ENCODE data around the gene FAM81B.
"Not testable (repeated sequence)": the region's sequence is repeated elsewhere in the genome, so short reads cannot be mapped to it uniquely, and the experiment has no call there.

The FAM81B gene

GRCh38 chr5:95380103-95380628 is 11.0 kb upstream of the FAM81B start:
- no peaks in the 10 kb centered on the region for H3K36me3 ChIP-seq (ENCODE audit: insufficient read depth, low read length)
- H2AFZ ChIP-seq (ENCODE audit: low read depth, low read length), result no peak overlapping the region
- H3K27me3 ChIP-seq (ENCODE audit: insufficient read depth, low read length), result no peaks in the 10 kb centered on the region
- H3K4me1 ChIP-seq (ENCODE audit: insufficient read depth, low read length), result no peaks in the 10 kb centered on the region
- H3K9me3 ChIP-seq (ENCODE audit: low read length), result peaks cover 2% of the 10 kb centered on the region
- no peak overlapping the region for H3K4me3 ChIP-seq (ENCODE audit: low read length)

GRCh38 chr5:95382801-95383200 is 8.4 kb upstream of the FAM81B start:
- Histone ChIP-seq H3K4me3 (ENCODE audit: low read length) (no peak overlapping the region), H2AFZ (ENCODE audit: low read depth, low read length) (no peak overlapping the region), H3K27me3 (ENCODE audit: insufficient read depth, low read length) (no peaks in the 10 kb centered on the region), H3K4me1 (ENCODE audit: insufficient read depth, low read length) (no peaks in the 10 kb centered on the region), H3K9me3 (ENCODE audit: low read length) (peaks cover 2% of the 10 kb centered on the region), H3K36me3 (ENCODE audit: insufficient read depth, low read length) (no peaks in the 10 kb centered on the region)

GRCh38 chr5:95384485-95385213 is 6.5 kb upstream of the FAM81B start:
- H3K27me3 ChIP-seq (ENCODE audit: insufficient read depth, low read length), result no peaks in the 10 kb centered on the region
- peaks cover 2% of the 10 kb centered on the region for H3K9me3 ChIP-seq (ENCODE audit: low read length)
- H3K36me3 ChIP-seq (ENCODE audit: insufficient read depth, low read length), result no peaks in the 10 kb centered on the region
- H2AFZ ChIP-seq (ENCODE audit: low read depth, low read length), result no peak overlapping the region
- H3K4me1 ChIP-seq (ENCODE audit: insufficient read depth, low read length), result no peaks in the 10 kb centered on the region
- H3K4me3 ChIP-seq (ENCODE audit: low read length), result no peak overlapping the region

GRCh38 chr5:95385334-95385733 is 5.8 kb upstream of the FAM81B start:
- Histone ChIP-seq H3K4me1 (ENCODE audit: insufficient read depth, low read length) (no peaks in the 10 kb centered on the region), H3K4me3 (ENCODE audit: low read length) (no peak overlapping the region), H3K9me3 (ENCODE audit: low read length) (peaks cover 2% of the 10 kb centered on the region), H3K27me3 (ENCODE audit: insufficient read depth, low read length) (no peaks in the 10 kb centered on the region), H3K36me3 (ENCODE audit: insufficient read depth, low read length) (no peaks in the 10 kb centered on the region), H2AFZ (ENCODE audit: low read depth, low read length) (no peak overlapping the region)

GRCh38 chr5:95391965-95392364 is 799 bp downstream of the FAM81B start:
- not testable (repeated sequence) for H3K9me3 ChIP-seq (ENCODE audit: low read length); H2AFZ ChIP-seq (ENCODE audit: low read depth, low read length); H3K4me1 ChIP-seq (ENCODE audit: insufficient read depth, low read length); H3K36me3 ChIP-seq (ENCODE audit: insufficient read depth, low read length); H3K27me3 ChIP-seq (ENCODE audit: insufficient read depth, low read length); H3K4me3 ChIP-seq (ENCODE audit: low read length)

- Histone ChIP-seq H3K4me3 (ENCODE audit: low read length) (peak overlapping the region; percentile 6), H2AFZ (ENCODE audit: low read depth, low read length) (no peak overlapping the region), H3K9me3 (ENCODE audit: low read length) (no peaks in the 10 kb centered on the region), H3K4me1 (ENCODE audit: insufficient read depth, low read length) (peaks cover 5% of the 10 kb centered on the region), H3K27me3 (ENCODE audit: insufficient read depth, low read length) (no peaks in the 10 kb centered on the region), H3K36me3 (ENCODE audit: insufficient read depth, low read length) (no peaks in the 10 kb centered on the region)
These were observed 1.5 kb downstream of the FAM81B start for GRCh38 chr5:95392593-95393182.

- Histone ChIP-seq H3K36me3 (ENCODE audit: insufficient read depth, low read length) (no peaks in the 10 kb centered on the region), H3K27me3 (ENCODE audit: insufficient read depth, low read length) (no peaks in the 10 kb centered on the region), H3K4me1 (ENCODE audit: insufficient read depth, low read length) (peaks cover 5% of the 10 kb centered on the region), H2AFZ (ENCODE audit: low read depth, low read length) (no peak overlapping the region), H3K9me3 (ENCODE audit: low read length) (no peaks in the 10 kb centered on the region), H3K4me3 (ENCODE audit: low read length) (no peak overlapping the region)
These were observed 2.1 kb downstream of the FAM81B start for GRCh38 chr5:95393279-95393678.

GRCh38 chr5:95398989-95399388 is 7.8 kb downstream of the FAM81B start:
- H3K36me3 ChIP-seq (ENCODE audit: insufficient read depth, low read length), result no peaks in the 10 kb centered on the region
- H3K9me3 ChIP-seq (ENCODE audit: low read length), result no peaks in the 10 kb centered on the region
- H3K27me3 ChIP-seq (ENCODE audit: insufficient read depth, low read length), result peaks cover 2% of the 10 kb centered on the region
- peaks cover 7% of the 10 kb centered on the region for H3K4me1 ChIP-seq (ENCODE audit: insufficient read depth, low read length)
- no peak overlapping the region for H3K4me3 ChIP-seq (ENCODE audit: low read length)
- H2AFZ ChIP-seq (ENCODE audit: low read depth, low read length), result no peak overlapping the region

GRCh38 chr5:95401626-95402025 is 10.5 kb downstream of the FAM81B start:
- Histone ChIP-seq H3K4me1 (ENCODE audit: insufficient read depth, low read length) (peaks cover 7% of the 10 kb centered on the region), H2AFZ (ENCODE audit: low read depth, low read length) (peak overlapping the region; percentile 32), H3K36me3 (ENCODE audit: insufficient read depth, low read length) (no peaks in the 10 kb centered on the region), H3K9me3 (ENCODE audit: low read length) (no peaks in the 10 kb centered on the region), H3K27me3 (ENCODE audit: insufficient read depth, low read length) (peaks cover 2% of the 10 kb centered on the region), H3K4me3 (ENCODE audit: low read length) (no peak overlapping the region)

GRCh38 chr5:95403996-95404395 is 12.8 kb downstream of the FAM81B start:
- Histone ChIP-seq H3K4me3 (ENCODE audit: low read length) (no peak overlapping the region), H3K4me1 (ENCODE audit: insufficient read depth, low read length) (peaks cover 7% of the 10 kb centered on the region), H2AFZ (ENCODE audit: low read depth, low read length) (no peak overlapping the region), H3K36me3 (ENCODE audit: insufficient read depth, low read length) (no peaks in the 10 kb centered on the region), H3K9me3 (ENCODE audit: low read length) (no peaks in the 10 kb centered on the region), H3K27me3 (ENCODE audit: insufficient read depth, low read length) (peaks cover 2% of the 10 kb centered on the region)

- Histone ChIP-seq H3K27me3 (ENCODE audit: insufficient read depth, low read length) (peaks cover 2% of the 10 kb centered on the region), H2AFZ (ENCODE audit: low read depth, low read length) (no peak overlapping the region), H3K4me1 (ENCODE audit: insufficient read depth, low read length) (peaks cover 6% of the 10 kb centered on the region), H3K4me3 (ENCODE audit: low read length) (no peak overlapping the region), H3K9me3 (ENCODE audit: low read length) (no peaks in the 10 kb centered on the region), H3K36me3 (ENCODE audit: insufficient read depth, low read length) (no peaks in the 10 kb centered on the region)
These were observed 15.4 kb downstream of the FAM81B start for GRCh38 chr5:95406426-95407090.

GRCh38 chr5:95410279-95410678 is 19.1 kb downstream of the FAM81B start:
- no peak overlapping the region for H3K4me3 ChIP-seq (ENCODE audit: low read length)
- no peak overlapping the region for H2AFZ ChIP-seq (ENCODE audit: low read depth, low read length)
- no peaks in the 10 kb centered on the region for H3K9me3 ChIP-seq (ENCODE audit: low read length)
- no peaks in the 10 kb centered on the region for H3K36me3 ChIP-seq (ENCODE audit: insufficient read depth, low read length)
- H3K27me3 ChIP-seq (ENCODE audit: insufficient read depth, low read length), result no peaks in the 10 kb centered on the region
- H3K4me1 ChIP-seq (ENCODE audit: insufficient read depth, low read length), result no peaks in the 10 kb centered on the region

- Histone ChIP-seq H3K4me3 (ENCODE audit: low read length) (no peak overlapping the region), H3K27me3 (ENCODE audit: insufficient read depth, low read length) (no peaks in the 10 kb centered on the region), H3K4me1 (ENCODE audit: insufficient read depth, low read length) (no peaks in the 10 kb centered on the region), H2AFZ (ENCODE audit: low read depth, low read length) (no peak overlapping the region), H3K36me3 (ENCODE audit: insufficient read depth, low read length) (no peaks in the 10 kb centered on the region), H3K9me3 (ENCODE audit: low read length) (no peaks in the 10 kb centered on the region)
These were observed 20.3 kb downstream of the FAM81B start for GRCh38 chr5:95411474-95411873.

All from neuron (in vitro differentiated cells).